Testis (tissue), 3 donors: ENCODE results near the gene SAPCD1. TPM values are rescaled to one million over a fixed set of nuclear protein-coding genes. Genes with fewer than 3 reads are reported as not detected.

Experiments used
- DNase-seq: peaks from one replicate; pipeline ENCODE4 v3.0.0-alpha.2; 2019
- H3K27ac ChIP-seq, 2 donors: fragments of 200-600 bp; sonication (generic); one replicate each; pipeline ENCODE4 v1.5.1; 2019
- H3K27me3 ChIP-seq: fragments of 200-600 bp; sonication (generic); one replicate; pipeline ENCODE4 v1.5.1; 2019
- H3K36me3 ChIP-seq: fragments of 200-600 bp; sonication (generic); one replicate; pipeline ENCODE4 v1.5.1; 2017; ENCODE audit warnings: low read depth; ENCODE audit errors: missing control alignments
- H3K4me1 ChIP-seq: fragments of 200-600 bp; sonication (generic); one replicate; pipeline ENCODE4 v1.5.1; 2019
- H3K4me3 ChIP-seq, 2 donors: fragments of 200-600 bp; sonication (generic); one replicate each; pipeline ENCODE4 v1.5.1; 2017 to 2019
- H3K9me3 ChIP-seq: fragments of 200-600 bp; sonication (generic); one replicate; pipeline ENCODE4 v1.5.1; 2017
- POLR2A ChIP-seq: fragments of 450-650 bp; IDR thresholded peaks from one replicate; pipeline ENCODE4 v1.6.1; 2017; ENCODE audit warnings: antibody characterized with exemption, mild to moderate bottlenecking, moderate library complexity
- WGBS, 2 donors: methylation state at CpG; one replicate each; pipeline ENCODE4 v1.1.5; 2018; 5-methylcytosine and 5-hydroxymethylcytosine counted together
- intact Hi-C: fragments of 100-400 bp; cut with DNase I; formaldehyde crosslinking; loops from one replicate; pipeline ENCODE4 v1.15.1; 2023; ENCODE audit warnings: low total_unique reads
- polyA plus RNA-seq: library from polyadenylated mRNA; stranded (reverse); fragments of 350-450 nt; fragmentation: Illumina TruSeq; extraction: RNeasy Lipid Tissue Mini Kit (QIAGEN cat#74804); gene quantifications from one replicate; pipeline ENCODE4 v1.2.3, GENCODE V29; 2014; ENCODE audit warnings: low read depth, low replicate concordance; ENCODE audit not compliant: insufficient read depth
- total RNA-seq, 2 donors: library from RNA; depleted of rRNA; stranded (reverse); fragments of >200 nt; gene quantifications; one replicate each; pipeline ENCODE4 v1.2.3, GENCODE V29; 2016
- TF ChIP-seq, protein P1 (sequence below), 3 experiments: fragments of 450-650 bp in 2 of 3; fragments of 200-600 bp in 1 of 3; sonication (generic) in 1 of 3; IDR thresholded peaks; one replicate each; pipeline ENCODE4 v1.5.1; 2016 to 2019; ENCODE audit warnings: antibody characterized with exemption in 3 of 3, mild to moderate bottlenecking in 2 of 3, moderate library complexity in 1 of 3

Gene SAPCD1
- total and polyA plus RNA-seq, 3 donors from 2014 or later, result 5.9 to 11.6 (median 10.4) TPM

- DNase-seq, result no peak
- 95 to 100% methylated on average over 5 of the region's 5 CpGs for WGBS, 2 donors
- peaks cover 12% of the 10 kb centered on the region for H3K4me1 ChIP-seq
- H3K9me3 ChIP-seq, result no peaks in the 10 kb centered on the region
- H3K4me3 ChIP-seq, result no peak overlapping the region
- TF ChIP-seq, protein P1, sequence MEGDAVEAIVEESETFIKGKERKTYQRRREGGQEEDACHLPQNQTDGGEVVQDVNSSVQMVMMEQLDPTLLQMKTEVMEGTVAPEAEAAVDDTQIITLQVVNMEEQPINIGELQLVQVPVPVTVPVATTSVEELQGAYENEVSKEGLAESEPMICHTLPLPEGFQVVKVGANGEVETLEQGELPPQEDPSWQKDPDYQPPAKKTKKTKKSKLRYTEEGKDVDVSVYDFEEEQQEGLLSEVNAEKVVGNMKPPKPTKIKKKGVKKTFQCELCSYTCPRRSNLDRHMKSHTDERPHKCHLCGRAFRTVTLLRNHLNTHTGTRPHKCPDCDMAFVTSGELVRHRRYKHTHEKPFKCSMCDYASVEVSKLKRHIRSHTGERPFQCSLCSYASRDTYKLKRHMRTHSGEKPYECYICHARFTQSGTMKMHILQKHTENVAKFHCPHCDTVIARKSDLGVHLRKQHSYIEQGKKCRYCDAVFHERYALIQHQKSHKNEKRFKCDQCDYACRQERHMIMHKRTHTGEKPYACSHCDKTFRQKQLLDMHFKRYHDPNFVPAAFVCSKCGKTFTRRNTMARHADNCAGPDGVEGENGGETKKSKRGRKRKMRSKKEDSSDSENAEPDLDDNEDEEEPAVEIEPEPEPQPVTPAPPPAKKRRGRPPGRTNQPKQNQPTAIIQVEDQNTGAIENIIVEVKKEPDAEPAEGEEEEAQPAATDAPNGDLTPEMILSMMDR (IDR thresholded peaks at IDR 0.05), result no peak
- TF ChIP-seq POLR2A, result no peak
- H3K27me3 ChIP-seq, result no peaks in the 10 kb centered on the region
- H3K36me3 ChIP-seq, result no peaks in the 10 kb centered on the region
- intact Hi-C loops, result no loop called here
- H3K27ac ChIP-seq, result no peak overlapping the region
Observed at GRCh38 chr6:31777667-31778050, 15.2 kb downstream of the SAPCD1 start.

GRCh38 chr6:31778193-31778592, 15.7 kb downstream of the SAPCD1 start:
- WGBS, 2 donors, result 92 to 95% methylated on average over 3 to 4 of the region's 5 CpGs
- H3K27me3 ChIP-seq, result no peaks in the 10 kb centered on the region
- no peaks in the 10 kb centered on the region for H3K9me3 ChIP-seq
- no peak overlapping the region for H3K27ac ChIP-seq
- H3K4me1 ChIP-seq, result peaks cover 12% of the 10 kb centered on the region
- intact Hi-C loops, result no loop called here
- TF ChIP-seq, protein P1 (IDR thresholded peaks at IDR 0.05), result no peak
- TF ChIP-seq POLR2A, result no peak
- no peak for DNase-seq
- no peaks in the 10 kb centered on the region for H3K36me3 ChIP-seq
- no peak overlapping the region for H3K4me3 ChIP-seq

- Histone ChIP-seq H3K4me1 (peaks cover 12% of the 10 kb centered on the region), H3K27ac (no peak overlapping the region), H3K27me3 (no peaks in the 10 kb centered on the region), H3K4me3 (no peak overlapping the region), H3K9me3 (no peaks in the 10 kb centered on the region), H3K36me3 (no peaks in the 10 kb centered on the region)
- TF ChIP-seq, protein P1 (IDR thresholded peaks at IDR 0.05), result no peak
- TF ChIP-seq POLR2A, result no peak
- WGBS, 2 donors, result 87 to 94% methylated on average over 13 to 42 of the region's 43 CpGs
- intact Hi-C loops, result no loop called here
- no peak for DNase-seq
Observed at GRCh38 chr6:31778999-31779885, 16.8 kb downstream of the SAPCD1 start.

DNA sequence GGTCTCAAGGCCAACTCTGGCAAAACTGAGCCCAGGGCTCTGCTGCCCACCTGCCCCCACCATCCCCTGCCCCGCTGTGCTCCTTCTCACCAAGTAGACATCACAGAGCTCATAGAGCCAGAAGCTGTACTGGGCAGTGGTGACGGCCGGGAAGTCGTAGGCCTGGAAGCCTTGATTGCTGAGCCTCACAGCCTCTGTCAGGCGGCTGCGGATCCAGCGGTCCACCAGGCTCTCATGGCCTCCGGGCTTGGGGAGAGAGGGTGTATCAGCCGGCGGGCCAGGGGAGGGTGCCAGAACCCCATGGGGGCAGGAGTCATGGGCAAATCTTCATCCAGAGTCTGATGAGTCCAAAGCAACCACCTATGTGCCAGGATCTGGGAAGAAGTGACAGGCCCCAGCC, 17.5 kb downstream of the SAPCD1 start:
- no peak for DNase-seq
- no peak overlapping the region for H3K27ac ChIP-seq
- no peaks in the 10 kb centered on the region for H3K27me3 ChIP-seq
- TF ChIP-seq, protein P1 (IDR thresholded peaks at IDR 0.05), result no peak
- TF ChIP-seq POLR2A, result no peak
- H3K9me3 ChIP-seq, result no peaks in the 10 kb centered on the region
- no peak overlapping the region for H3K4me3 ChIP-seq
- no peaks in the 10 kb centered on the region for H3K36me3 ChIP-seq
- peaks cover 12% of the 10 kb centered on the region for H3K4me1 ChIP-seq
- intact Hi-C loops, result no loop called here
- 91 to 94% methylated on average over 6 to 10 of the region's 10 CpGs for WGBS, 2 donors
